ENCODE data around the gene FABP2. TPM values are rescaled to one million over a fixed set of nuclear protein-coding genes. Genes with fewer than 3 reads are reported as not detected.

Gene FABP2
- total and polyA plus RNA-seq, 4 donors = 0.79 TPM; not detected in 3

DNA sequence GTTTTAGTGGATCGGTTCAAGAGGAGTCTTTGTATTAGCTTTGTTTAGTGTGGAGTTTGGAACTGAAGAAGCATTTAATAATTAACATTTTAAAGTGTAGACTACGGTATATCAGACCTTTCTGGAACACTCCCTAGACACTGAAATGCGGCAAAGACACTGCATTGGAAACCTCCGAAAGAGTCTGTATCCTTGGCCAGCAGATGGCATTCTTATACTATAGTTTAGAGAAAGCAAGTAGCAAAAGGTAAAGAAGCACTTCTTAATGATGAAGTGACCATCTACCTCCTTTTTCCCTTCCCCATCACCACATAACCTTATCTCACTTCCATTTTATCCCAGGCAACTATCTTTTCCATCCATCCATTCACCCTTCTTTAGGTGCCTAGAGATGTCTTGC, 7.6 kb downstream of the FABP2 start:
- no peak overlapping the region for H3K4me3 ChIP-seq (ENCODE audit: low read depth in 1 of 3, low read length in 3 of 3)
- 20% methylated on average over 4 of the region's 4 CpGs for WGBS
- no peaks in the 10 kb centered on the region for H3K27me3 ChIP-seq (ENCODE audit: control insufficient read depth in 4 of 4, insufficient read depth in 4 of 4, low read length in 3 of 4)
- no peaks in the 10 kb centered on the region for H3K4me1 ChIP-seq (ENCODE audit: control insufficient read depth in 4 of 4, insufficient read depth in 4 of 4, low read length in 3 of 4)
- no peak for DNase-seq (ENCODE audit: low spot score)
- H3K36me3 ChIP-seq (ENCODE audit: control insufficient read depth in 4 of 4, insufficient read depth in 3 of 4, low read depth in 1 of 4, low read length in 3 of 4) = no peaks in the 10 kb centered on the region
- TF ChIP-seq, protein P1, sequence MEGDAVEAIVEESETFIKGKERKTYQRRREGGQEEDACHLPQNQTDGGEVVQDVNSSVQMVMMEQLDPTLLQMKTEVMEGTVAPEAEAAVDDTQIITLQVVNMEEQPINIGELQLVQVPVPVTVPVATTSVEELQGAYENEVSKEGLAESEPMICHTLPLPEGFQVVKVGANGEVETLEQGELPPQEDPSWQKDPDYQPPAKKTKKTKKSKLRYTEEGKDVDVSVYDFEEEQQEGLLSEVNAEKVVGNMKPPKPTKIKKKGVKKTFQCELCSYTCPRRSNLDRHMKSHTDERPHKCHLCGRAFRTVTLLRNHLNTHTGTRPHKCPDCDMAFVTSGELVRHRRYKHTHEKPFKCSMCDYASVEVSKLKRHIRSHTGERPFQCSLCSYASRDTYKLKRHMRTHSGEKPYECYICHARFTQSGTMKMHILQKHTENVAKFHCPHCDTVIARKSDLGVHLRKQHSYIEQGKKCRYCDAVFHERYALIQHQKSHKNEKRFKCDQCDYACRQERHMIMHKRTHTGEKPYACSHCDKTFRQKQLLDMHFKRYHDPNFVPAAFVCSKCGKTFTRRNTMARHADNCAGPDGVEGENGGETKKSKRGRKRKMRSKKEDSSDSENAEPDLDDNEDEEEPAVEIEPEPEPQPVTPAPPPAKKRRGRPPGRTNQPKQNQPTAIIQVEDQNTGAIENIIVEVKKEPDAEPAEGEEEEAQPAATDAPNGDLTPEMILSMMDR (IDR thresholded peaks at IDR 0.05; ENCODE audit: low read depth, low read length, missing input control) = peak; percentile 51
- TF ChIP-seq RAD21 (IDR thresholded peaks at IDR 0.05) = peak; percentile 79 to 83
- TF ChIP-seq, protein P2, sequence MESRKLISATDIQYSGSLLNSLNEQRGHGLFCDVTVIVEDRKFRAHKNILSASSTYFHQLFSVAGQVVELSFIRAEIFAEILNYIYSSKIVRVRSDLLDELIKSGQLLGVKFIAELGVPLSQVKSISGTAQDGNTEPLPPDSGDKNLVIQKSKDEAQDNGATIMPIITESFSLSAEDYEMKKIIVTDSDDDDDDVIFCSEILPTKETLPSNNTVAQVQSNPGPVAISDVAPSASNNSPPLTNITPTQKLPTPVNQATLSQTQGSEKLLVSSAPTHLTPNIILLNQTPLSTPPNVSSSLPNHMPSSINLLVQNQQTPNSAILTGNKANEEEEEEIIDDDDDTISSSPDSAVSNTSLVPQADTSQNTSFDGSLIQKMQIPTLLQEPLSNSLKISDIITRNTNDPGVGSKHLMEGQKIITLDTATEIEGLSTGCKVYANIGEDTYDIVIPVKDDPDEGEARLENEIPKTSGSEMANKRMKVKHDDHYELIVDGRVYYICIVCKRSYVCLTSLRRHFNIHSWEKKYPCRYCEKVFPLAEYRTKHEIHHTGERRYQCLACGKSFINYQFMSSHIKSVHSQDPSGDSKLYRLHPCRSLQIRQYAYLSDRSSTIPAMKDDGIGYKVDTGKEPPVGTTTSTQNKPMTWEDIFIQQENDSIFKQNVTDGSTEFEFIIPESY (IDR thresholded peaks at IDR 0.05) = no peak
- peak overlapping the region in 1 of 2 donors; percentile 9 for H3K9ac ChIP-seq (ENCODE audit: low read depth in 1 of 2, low read length in 2 of 2)
- H3K9me3 ChIP-seq (ENCODE audit: control insufficient read depth in 4 of 4, low read length in 3 of 4) = no peaks in the 10 kb centered on the region
- no peak overlapping the region for H3K27ac ChIP-seq (ENCODE audit: low read depth in 1 of 2, low read length in 2 of 2)

DNA sequence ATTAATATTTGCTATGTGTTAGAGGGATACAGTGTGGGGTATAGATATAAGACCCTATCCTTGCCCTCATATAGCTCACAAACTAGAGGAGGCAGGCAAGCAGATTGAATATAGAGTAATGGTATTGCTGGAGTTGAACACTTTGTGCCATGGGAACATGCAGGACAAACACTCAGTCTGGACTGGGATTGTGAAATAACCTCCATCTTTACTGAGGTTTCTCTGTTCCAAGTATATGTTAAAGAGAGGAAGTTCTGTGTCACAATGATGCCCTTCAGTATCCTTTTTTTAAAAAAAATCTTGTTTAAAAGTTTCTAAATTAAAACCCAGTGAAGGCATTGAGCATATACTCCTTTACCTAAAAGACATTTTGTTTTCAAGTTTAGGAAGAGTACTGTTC, 8.7 kb downstream of the FABP2 start:
- Histone ChIP-seq H3K9ac (ENCODE audit: low read depth in 1 of 2, low read length in 2 of 2) (no peak overlapping the region), H3K4me1 (ENCODE audit: control insufficient read depth in 4 of 4, insufficient read depth in 4 of 4, low read length in 3 of 4) (no peaks in the 10 kb centered on the region), H3K27me3 (ENCODE audit: control insufficient read depth in 4 of 4, insufficient read depth in 4 of 4, low read length in 3 of 4) (no peaks in the 10 kb centered on the region), H3K27ac (ENCODE audit: low read depth in 1 of 2, low read length in 2 of 2) (no peak overlapping the region), H3K36me3 (ENCODE audit: control insufficient read depth in 4 of 4, insufficient read depth in 3 of 4, low read depth in 1 of 4, low read length in 3 of 4) (no peaks in the 10 kb centered on the region), H3K9me3 (ENCODE audit: control insufficient read depth in 4 of 4, low read length in 3 of 4) (no peaks in the 10 kb centered on the region), H3K4me3 (ENCODE audit: low read depth in 1 of 3, low read length in 3 of 3) (no peak overlapping the region)
- TF ChIP-seq, protein P3, sequence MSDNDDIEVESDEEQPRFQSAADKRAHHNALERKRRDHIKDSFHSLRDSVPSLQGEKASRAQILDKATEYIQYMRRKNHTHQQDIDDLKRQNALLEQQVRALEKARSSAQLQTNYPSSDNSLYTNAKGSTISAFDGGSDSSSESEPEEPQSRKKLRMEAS (IDR thresholded peaks at IDR 0.05) = no peak
- TF ChIP-seq HNF4G (IDR thresholded peaks at IDR 0.05) (no peak), JUND (IDR thresholded peaks at IDR 0.05) (no peak), RAD21 (IDR thresholded peaks at IDR 0.05) (no peak), GABPA (IDR thresholded peaks at IDR 0.05 in 1 of 2, conservative IDR thresholded peaks at IDR 0.05 in 1 of 2) (no peak), TAF1 (conservative IDR thresholded peaks at IDR 0.05) (no peak), NR2F2 (IDR thresholded peaks at IDR 0.05) (no peak), HNF4A (conservative IDR thresholded peaks at IDR 0.05) (no peak), SP1 (IDR thresholded peaks at IDR 0.05) (no peak), FOXA1 (IDR thresholded peaks at IDR 0.05) (no peak), YY1 (IDR thresholded peaks at IDR 0.05) (no peak)
- TF ChIP-seq, protein P4, sequence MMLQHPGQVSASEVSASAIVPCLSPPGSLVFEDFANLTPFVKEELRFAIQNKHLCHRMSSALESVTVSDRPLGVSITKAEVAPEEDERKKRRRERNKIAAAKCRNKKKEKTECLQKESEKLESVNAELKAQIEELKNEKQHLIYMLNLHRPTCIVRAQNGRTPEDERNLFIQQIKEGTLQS (IDR thresholded peaks at IDR 0.05) = no peak
- TF ChIP-seq, protein P5, sequence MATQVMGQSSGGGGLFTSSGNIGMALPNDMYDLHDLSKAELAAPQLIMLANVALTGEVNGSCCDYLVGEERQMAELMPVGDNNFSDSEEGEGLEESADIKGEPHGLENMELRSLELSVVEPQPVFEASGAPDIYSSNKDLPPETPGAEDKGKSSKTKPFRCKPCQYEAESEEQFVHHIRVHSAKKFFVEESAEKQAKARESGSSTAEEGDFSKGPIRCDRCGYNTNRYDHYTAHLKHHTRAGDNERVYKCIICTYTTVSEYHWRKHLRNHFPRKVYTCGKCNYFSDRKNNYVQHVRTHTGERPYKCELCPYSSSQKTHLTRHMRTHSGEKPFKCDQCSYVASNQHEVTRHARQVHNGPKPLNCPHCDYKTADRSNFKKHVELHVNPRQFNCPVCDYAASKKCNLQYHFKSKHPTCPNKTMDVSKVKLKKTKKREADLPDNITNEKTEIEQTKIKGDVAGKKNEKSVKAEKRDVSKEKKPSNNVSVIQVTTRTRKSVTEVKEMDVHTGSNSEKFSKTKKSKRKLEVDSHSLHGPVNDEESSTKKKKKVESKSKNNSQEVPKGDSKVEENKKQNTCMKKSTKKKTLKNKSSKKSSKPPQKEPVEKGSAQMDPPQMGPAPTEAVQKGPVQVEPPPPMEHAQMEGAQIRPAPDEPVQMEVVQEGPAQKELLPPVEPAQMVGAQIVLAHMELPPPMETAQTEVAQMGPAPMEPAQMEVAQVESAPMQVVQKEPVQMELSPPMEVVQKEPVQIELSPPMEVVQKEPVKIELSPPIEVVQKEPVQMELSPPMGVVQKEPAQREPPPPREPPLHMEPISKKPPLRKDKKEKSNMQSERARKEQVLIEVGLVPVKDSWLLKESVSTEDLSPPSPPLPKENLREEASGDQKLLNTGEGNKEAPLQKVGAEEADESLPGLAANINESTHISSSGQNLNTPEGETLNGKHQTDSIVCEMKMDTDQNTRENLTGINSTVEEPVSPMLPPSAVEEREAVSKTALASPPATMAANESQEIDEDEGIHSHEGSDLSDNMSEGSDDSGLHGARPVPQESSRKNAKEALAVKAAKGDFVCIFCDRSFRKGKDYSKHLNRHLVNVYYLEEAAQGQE (IDR thresholded peaks at IDR 0.05) = no peak
- no peak for DNase-seq (ENCODE audit: low spot score)

Measured in liver (tissue), 9 donors.